GM19452 (cell line): ENCODE measurements around the gene ZBTB7C.

Source experiments
- ATAC-seq: cut with Tn5 transposase; IDR thresholded peaks from one replicate; pipeline ENCODE4 v1.9.1; 2021; ENCODE audit not compliant: unreplicated experiment

ZBTB7C gene

GRCh38 chr18:48355276-48356115, 53.7 kb downstream of the ZBTB7C start:
- no peak for ATAC-seq

- no peak for ATAC-seq
Measured at GRCh38 chr18:48354746-48355260, 54.4 kb downstream of the ZBTB7C start.

GRCh38 chr18:48352051-48352755, 57.0 kb downstream of the ZBTB7C start:
- no peak for ATAC-seq

- no peak for ATAC-seq
Measured at GRCh38 chr18:48351216-48352050, 57.8 kb downstream of the ZBTB7C start.

- no peak for ATAC-seq
Measured at GRCh38 chr18:48348739-48349138, 60.4 kb downstream of the ZBTB7C start.

- ATAC-seq = no peak
Measured at GRCh38 chr18:48347756-48348326, 61.3 kb downstream of the ZBTB7C start.

GRCh38 chr18:48345596-48345995, 63.6 kb downstream of the ZBTB7C start:
- ATAC-seq = no peak

- ATAC-seq = no peak
Measured at GRCh38 chr18:48342581-48342980, 66.6 kb downstream of the ZBTB7C start.

- ATAC-seq = no peak
Measured at GRCh38 chr18:48342125-48342524, 67.1 kb downstream of the ZBTB7C start.

- ATAC-seq = no peak
Measured at GRCh38 chr18:48340560-48340959, 68.6 kb downstream of the ZBTB7C start.

GRCh38 chr18:48339692-48340091, 69.5 kb downstream of the ZBTB7C start:
- no peak for ATAC-seq

- no peak for ATAC-seq
Measured at GRCh38 chr18:48338915-48339314, 70.3 kb downstream of the ZBTB7C start.

GRCh38 chr18:48337053-48337452, 72.1 kb downstream of the ZBTB7C start:
- no peak for ATAC-seq

- ATAC-seq = no peak
Measured at GRCh38 chr18:48336332-48336731, 72.9 kb downstream of the ZBTB7C start.

- ATAC-seq = no peak
Measured at GRCh38 chr18:48335829-48336228, 73.4 kb downstream of the ZBTB7C start.

- no peak for ATAC-seq
Measured at GRCh38 chr18:48334845-48335244, 74.3 kb downstream of the ZBTB7C start.

GRCh38 chr18:48333563-48333962, 75.6 kb downstream of the ZBTB7C start:
- no peak for ATAC-seq

- ATAC-seq = no peak
Measured at GRCh38 chr18:48330016-48330991, 78.9 kb downstream of the ZBTB7C start.

- ATAC-seq = no peak
Measured at GRCh38 chr18:48328473-48329210, 80.5 kb downstream of the ZBTB7C start.
